Chondrocyte (in vitro differentiated cells): ENCODE results near the gene QPCT. TPM values are rescaled to one million over a fixed set of nuclear protein-coding genes. Genes with fewer than 3 reads are reported as not detected.

Experiments
- DNase-seq: peaks from one replicate; pipeline ENCODE4 v3.0.0; 2021; ENCODE audit warnings: mixed read lengths, low spot score
- H3K27ac Mint-ChIP-seq: one replicate; pipeline ENCODE4 v1.8.0; 2021; ENCODE audit warnings: mild to moderate bottlenecking, moderate library complexity, mixed read lengths; ENCODE audit not compliant: unreplicated experiment
- H3K27me3 Mint-ChIP-seq: 2 replicates; pipeline ENCODE4 v1.8.0; 2021; ENCODE audit warnings: low read depth, mixed read lengths
- H3K36me3 Mint-ChIP-seq: 2 replicates; pipeline ENCODE4 v1.8.0; 2021; ENCODE audit warnings: low read depth, mixed read lengths
- H3K4me1 Mint-ChIP-seq: 2 replicates; pipeline ENCODE4 v1.8.0; 2021; ENCODE audit warnings: low read depth, mild to moderate bottlenecking, mixed read lengths
- H3K4me3 Mint-ChIP-seq: one replicate; pipeline ENCODE4 v1.8.0; 2021; ENCODE audit warnings: mild to moderate bottlenecking, moderate library complexity, mixed read lengths; ENCODE audit not compliant: unreplicated experiment
- H3K9me3 Mint-ChIP-seq: 2 replicates; pipeline ENCODE4 v1.8.0; 2021; ENCODE audit warnings: low read depth, mixed read lengths
- total RNA-seq: library from RNA; stranded (reverse); gene quantifications from 3 replicates; pipeline ENCODE4 v1.2.1, GENCODE V29; 2021
- TF ChIP-seq, protein P1 (sequence below): fragments of 200-600 bp; sonication (generic); IDR thresholded peaks from 2 replicates; pipeline ENCODE4 v1.5.0; 2021; ENCODE audit warnings: antibody characterized with exemption, mild to moderate bottlenecking, moderate library complexity

QPCT gene
- total RNA-seq, 1 donor from 2014 or later, result 0.67 TPM

- Mint-ChIP-seq H3K4me1 (peaks cover 4% of the 10 kb centered on the region), H3K4me3 (no peak overlapping the region), H3K36me3 (no peaks in the 10 kb centered on the region), H3K27me3 (peaks cover 5% of the 10 kb centered on the region), H3K27ac (no peak overlapping the region), H3K9me3 (no peaks in the 10 kb centered on the region)
- TF ChIP-seq, protein P1, sequence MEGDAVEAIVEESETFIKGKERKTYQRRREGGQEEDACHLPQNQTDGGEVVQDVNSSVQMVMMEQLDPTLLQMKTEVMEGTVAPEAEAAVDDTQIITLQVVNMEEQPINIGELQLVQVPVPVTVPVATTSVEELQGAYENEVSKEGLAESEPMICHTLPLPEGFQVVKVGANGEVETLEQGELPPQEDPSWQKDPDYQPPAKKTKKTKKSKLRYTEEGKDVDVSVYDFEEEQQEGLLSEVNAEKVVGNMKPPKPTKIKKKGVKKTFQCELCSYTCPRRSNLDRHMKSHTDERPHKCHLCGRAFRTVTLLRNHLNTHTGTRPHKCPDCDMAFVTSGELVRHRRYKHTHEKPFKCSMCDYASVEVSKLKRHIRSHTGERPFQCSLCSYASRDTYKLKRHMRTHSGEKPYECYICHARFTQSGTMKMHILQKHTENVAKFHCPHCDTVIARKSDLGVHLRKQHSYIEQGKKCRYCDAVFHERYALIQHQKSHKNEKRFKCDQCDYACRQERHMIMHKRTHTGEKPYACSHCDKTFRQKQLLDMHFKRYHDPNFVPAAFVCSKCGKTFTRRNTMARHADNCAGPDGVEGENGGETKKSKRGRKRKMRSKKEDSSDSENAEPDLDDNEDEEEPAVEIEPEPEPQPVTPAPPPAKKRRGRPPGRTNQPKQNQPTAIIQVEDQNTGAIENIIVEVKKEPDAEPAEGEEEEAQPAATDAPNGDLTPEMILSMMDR, result no peak
- no peak for DNase-seq
Observed at GRCh38 chr2:37364351-37364750, 19.9 kb downstream of the QPCT start.

- DNase-seq, result no peak
- TF ChIP-seq, protein P1, result no peak
- Mint-ChIP-seq H3K4me3 (no peak overlapping the region), H3K9me3 (no peaks in the 10 kb centered on the region), H3K27ac (no peak overlapping the region), H3K4me1 (peaks cover 6% of the 10 kb centered on the region), H3K36me3 (no peaks in the 10 kb centered on the region), H3K27me3 (no peaks in the 10 kb centered on the region)
Observed at GRCh38 chr2:37365669-37366068, 21.2 kb downstream of the QPCT start.

DNA sequence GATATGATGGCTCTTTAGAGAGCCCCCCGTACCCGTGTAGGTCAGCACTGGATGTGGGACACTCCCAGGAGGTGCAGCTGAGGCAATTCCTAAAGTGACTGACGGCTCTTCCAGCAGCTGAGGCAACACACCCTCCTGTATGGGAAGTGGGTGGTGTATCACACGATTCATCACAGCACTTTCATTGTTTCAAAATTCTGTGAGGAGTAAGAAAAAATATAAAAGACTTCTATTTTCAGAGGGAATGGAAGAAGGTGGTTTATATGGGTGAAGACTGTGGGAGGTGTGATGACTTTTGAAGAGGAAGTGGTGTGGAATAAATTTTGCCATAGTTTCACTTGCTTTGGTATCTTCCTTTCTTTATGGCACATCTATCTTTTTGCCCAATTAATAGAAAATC is 22.3 kb downstream of the QPCT start:
- no peak overlapping the region for H3K27ac Mint-ChIP-seq
- H3K4me1 Mint-ChIP-seq, result peaks cover 7% of the 10 kb centered on the region
- no peaks in the 10 kb centered on the region for H3K27me3 Mint-ChIP-seq
- DNase-seq, result no peak
- no peaks in the 10 kb centered on the region for H3K36me3 Mint-ChIP-seq
- H3K9me3 Mint-ChIP-seq, result no peaks in the 10 kb centered on the region
- TF ChIP-seq, protein P1, result no peak
- no peak overlapping the region for H3K4me3 Mint-ChIP-seq

- Mint-ChIP-seq H3K4me3 (no peak overlapping the region), H3K9me3 (no peaks in the 10 kb centered on the region), H3K27ac (no peak overlapping the region), H3K36me3 (no peaks in the 10 kb centered on the region), H3K27me3 (no peaks in the 10 kb centered on the region), H3K4me1 (peaks cover 7% of the 10 kb centered on the region)
- no peak for DNase-seq
- TF ChIP-seq, protein P1, result no peak
Observed at GRCh38 chr2:37367310-37367709, 22.9 kb downstream of the QPCT start.

GRCh38 chr2:37367984-37368383 is 23.6 kb downstream of the QPCT start:
- Mint-ChIP-seq H3K27ac (no peak overlapping the region), H3K36me3 (no peaks in the 10 kb centered on the region), H3K4me3 (no peak overlapping the region), H3K9me3 (no peaks in the 10 kb centered on the region), H3K27me3 (no peaks in the 10 kb centered on the region), H3K4me1 (peaks cover 7% of the 10 kb centered on the region)
- DNase-seq, result no peak
- TF ChIP-seq, protein P1, result no peak
